HUDEP-2 (cell line): ENCODE results near the gene CARF.

Experiments
- DNase-seq, 76 experiments: peaks; one replicate each; lab custom pipeline; 2025; ENCODE audit not compliant: unreplicated experiment in 76 of 76; lab: John Stamatoyannopoulos, UW

CARF gene

DNA sequence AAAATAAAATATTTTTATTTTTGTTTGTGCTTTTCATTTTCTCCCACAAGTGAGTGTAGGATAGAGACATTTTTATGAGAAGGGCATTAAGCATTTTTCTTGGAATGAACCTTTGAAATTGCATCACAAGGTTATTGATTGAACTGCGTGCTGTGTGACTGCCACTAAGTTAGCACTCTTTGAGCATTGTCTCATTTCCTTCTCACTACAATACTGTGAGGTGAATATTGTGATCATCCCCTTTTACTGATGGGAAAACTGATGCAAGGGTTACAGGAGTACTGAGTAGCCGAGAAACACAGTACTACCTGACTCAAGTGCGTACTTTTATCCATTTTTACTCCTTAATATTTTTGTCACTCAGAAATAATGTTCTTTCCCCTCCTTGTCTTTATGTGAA is 104.6 kb downstream of the CARF start:
- no peak for DNase-seq

DNA sequence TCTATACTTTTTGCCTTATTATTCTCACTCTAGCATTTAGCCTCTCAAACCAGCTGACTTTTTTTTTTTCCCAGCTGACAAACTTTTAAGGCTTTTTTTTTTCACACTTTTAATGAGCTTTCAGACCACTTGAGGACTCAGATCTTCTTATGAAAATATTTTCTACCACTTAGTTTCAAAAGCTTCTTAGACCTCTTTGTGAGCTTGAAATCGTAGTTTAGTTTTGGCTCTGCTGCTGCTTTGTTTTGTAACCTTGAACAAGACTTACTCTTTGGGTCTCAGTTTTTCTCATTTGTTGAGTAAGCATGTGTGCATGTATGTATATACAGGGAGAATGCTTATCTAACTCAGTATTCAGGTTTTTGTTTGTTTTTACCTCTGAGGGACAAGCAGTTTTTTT is 106.1 kb downstream of the CARF start:
- no peak for DNase-seq

DNA sequence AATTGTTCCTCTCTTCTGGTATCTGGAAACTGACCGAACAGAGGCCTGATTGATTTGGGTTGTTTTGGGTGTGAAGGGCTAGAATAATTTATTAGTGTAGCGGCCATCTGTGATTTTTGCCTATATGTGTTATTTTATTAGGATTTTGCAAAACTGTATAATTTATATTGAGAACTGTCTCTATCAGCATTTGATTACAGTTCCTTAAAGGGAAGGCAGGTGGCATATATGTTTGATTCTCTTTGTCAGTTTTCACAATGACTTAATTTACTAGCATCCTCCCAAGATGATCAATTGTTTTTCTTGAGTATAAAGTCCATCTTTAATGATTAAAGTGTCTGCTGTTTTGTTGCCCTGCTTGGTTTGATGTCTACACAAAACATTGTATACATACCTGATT is 107.1 kb downstream of the CARF start:
- no peak for DNase-seq

DNA sequence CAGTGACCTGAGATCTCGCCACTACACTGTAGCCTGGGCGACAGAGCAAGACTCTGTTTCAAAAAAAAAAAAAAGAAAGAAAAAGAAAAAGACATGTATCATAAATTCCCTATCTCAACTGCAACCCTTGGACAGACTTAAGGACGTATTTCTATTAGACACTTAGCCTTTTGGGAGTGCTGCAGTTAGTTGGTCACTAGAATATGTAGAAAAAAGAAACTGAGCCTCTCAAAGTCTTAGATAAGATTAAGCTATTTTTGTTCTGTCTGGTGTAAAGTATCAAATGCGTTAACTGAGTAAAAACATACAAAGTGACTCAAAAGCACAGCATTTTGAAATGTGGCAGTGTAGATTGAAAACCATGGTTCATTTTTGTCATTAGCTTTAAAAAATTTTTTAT is 109.9 kb downstream of the CARF start:
- DNase-seq = no peak

DNA sequence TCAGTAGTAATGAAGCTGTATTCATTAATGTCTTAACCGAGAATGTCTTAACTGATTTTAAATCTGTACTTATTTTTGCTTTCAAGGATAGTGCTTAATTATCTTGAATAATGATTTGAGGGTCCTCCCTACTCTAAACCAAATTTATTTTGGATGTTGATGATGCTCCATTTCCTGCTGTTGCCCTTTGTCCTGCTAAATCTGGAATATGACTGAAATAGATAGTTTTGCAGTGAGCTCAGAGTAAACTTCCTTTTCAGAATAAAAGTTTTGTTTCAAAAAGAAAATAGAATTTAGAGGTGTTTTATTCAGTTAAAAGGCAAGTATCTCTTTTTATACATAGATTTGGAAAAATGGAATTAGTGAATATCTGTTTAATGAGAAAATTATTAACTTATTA is 110.7 kb downstream of the CARF start:
- DNase-seq = no peak

DNA sequence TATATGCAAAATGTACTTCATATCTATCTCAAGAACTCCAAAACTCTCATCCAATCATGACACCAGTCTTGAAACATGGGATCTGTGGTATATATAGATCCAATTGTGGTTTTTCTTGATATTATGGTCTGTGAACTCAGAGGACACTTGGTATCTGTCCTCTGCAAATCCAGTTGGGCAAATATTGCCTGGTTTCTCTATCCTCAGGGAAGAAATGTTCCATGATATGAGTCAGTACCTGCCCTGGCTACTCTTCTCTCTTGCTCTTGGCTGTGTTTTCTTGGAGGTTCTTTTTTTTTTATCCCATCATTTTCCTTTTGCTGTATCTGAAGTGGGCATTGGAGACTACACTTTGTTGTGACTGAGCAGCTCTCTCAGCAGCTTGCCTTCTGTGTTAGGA is 113.5 kb downstream of the CARF start:
- DNase-seq = no peak

DNA sequence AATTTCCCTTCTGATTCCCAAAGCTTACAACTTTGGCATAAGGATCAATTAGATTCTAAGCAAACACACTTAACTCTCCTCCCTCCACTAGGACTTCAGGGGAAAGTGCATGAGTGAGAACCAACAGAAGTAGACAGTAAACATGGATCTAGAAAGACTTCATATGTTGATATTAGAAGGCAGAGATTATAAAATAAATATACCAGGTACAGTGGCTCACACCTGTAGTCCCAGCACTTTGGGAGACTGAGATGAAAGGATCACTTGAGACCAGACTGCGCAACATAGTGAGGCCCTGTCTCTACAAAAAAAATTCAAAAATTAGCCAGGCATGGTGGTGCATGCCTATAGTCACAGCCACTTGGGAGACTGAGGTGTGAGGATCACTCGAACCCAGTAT is 118.5 kb downstream of the CARF start:
- no peak for DNase-seq

DNA sequence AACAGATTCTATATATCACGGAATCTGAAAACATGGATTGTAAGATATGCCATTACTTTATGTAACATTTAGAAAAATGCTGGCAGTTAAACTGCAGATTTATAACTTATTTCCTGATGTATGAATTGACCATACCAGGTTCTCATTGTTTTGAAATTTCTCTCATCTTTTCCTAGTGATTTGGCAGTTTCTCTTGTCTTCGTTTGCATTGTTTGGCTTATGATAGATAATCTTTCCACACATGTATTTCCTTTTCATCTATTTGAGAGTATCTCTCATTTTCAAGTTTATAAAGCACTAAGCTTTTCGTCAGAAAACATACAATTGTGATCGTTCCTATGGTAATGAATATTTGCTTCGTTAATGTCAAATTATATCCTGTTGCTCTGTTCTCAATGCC is 118.9 kb downstream of the CARF start:
- no peak for DNase-seq

DNA sequence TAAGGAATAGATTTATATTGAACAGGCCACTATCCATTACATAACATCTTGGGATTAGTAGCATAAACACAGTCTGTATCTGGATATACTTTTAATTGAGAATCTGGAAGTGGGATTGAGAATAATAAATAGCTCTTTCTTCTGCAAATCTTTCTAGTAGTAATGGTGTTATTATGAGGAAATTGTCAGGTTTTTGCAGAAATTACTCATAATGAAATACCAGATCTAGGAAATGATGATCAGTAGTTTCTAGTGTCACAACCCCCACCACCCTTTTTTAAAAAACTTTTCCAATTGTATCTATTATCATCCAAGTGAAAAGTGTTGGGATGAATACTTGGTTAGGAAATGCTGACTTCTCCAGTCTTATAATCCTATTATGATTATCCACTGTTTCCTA is 121.3 kb downstream of the CARF start:
- no peak for DNase-seq

DNA sequence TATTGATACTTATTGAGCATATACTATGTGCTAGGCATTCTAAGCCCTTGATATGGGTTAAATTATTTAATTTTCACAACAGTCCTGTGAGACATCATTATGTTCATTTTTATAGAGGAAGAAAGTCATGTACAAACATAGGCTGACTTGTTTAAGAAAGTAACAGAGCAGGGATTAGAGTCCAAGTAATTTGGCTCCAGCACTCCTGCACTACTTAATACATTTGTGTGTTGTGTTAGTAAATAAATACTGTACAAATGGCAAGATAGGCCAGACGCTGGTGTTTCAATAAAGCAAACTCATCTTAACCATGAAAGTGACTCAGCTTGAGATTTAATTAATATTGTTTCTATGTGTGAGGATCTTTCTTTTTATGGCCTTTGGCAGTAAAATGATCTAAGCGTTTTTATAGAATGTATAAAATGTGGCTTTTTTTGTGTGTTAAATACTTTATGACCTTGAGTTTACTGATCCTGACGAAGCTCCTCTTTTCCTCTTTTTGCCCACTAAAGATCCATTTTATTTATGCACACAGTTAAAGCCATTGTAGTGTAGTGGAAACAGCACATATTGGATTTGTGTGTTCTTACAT is 123.9 kb downstream of the CARF start:
- DNase-seq = no peak
